ENCODE data around the gene CIRBP.

DNA sequence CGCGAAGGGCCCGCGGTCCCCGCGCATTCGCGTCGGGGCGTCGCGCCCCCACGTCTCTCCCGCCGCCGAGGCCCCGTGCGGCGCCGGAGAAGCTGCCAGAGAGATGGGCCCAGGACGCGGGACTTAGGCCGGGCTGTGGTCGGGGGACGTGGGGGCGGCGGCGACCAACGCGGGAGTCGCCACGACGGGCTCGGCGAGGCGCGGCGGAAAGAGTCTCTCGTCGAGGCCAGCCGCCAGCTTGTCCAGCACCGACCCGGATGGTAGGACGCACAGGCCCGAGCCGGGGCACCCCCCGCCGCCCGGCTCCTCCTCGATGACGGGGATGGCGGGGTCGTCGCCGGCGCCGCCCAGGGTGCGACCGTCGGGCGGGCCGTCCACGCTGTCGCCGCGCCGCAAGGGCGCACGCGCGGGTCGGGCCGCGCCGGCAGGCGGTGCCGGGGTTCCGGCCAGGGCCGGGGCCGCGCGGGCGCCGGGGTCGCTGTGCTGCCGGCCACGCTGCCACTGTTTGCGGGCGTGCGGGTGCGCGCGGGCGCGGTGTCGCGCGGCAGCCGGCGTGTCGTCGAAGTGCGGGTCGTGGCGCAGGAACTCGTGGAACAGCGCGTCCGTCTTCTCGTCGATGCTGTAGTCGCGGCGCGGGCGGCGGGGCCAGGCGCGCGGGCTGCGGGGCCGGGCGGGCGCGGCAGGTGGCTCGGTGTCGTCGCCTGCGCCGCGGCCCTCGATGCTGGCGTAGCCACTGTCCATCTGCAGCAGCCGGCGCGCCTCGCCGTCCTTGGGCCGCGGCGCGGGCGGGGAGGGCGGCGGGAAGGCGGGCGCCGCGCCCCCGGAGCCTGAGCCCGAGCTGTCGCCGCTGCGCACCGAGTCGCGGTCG is 39.8 kb upstream of the CIRBP start:
- TF ChIP-seq, protein P1, sequence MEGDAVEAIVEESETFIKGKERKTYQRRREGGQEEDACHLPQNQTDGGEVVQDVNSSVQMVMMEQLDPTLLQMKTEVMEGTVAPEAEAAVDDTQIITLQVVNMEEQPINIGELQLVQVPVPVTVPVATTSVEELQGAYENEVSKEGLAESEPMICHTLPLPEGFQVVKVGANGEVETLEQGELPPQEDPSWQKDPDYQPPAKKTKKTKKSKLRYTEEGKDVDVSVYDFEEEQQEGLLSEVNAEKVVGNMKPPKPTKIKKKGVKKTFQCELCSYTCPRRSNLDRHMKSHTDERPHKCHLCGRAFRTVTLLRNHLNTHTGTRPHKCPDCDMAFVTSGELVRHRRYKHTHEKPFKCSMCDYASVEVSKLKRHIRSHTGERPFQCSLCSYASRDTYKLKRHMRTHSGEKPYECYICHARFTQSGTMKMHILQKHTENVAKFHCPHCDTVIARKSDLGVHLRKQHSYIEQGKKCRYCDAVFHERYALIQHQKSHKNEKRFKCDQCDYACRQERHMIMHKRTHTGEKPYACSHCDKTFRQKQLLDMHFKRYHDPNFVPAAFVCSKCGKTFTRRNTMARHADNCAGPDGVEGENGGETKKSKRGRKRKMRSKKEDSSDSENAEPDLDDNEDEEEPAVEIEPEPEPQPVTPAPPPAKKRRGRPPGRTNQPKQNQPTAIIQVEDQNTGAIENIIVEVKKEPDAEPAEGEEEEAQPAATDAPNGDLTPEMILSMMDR (conservative IDR thresholded peaks at IDR 0.05; ENCODE audit: low read length): no peak
- TF ChIP-seq EZH2phosphoT487 (IDR thresholded peaks at IDR 0.05; ENCODE audit: borderline replicate concordance, low read depth, low read length): no peak

All from OCI-LY7 (cell line).